ENCODE results near the gene MED13.

GRCh38 chr17:62064029-62064790, 868 bp downstream of the MED13 start:
- TF ChIP-seq POLR2A (IDR thresholded peaks at IDR 0.05), result no peak
- no peak for TF ChIP-seq CTCF (IDR thresholded peaks at IDR 0.05)
